ENCODE data around the gene ETV1.

GRCh38 chr7:13874783-13875182 lies 114.7 kb downstream of the ETV1 start:
- TF ChIP-seq POLR2AphosphoS5 (IDR thresholded peaks at IDR 0.05; ENCODE audit: low read depth, low read length) (no peak), PAX5 (IDR thresholded peaks at IDR 0.05; ENCODE audit: insufficient read depth, low read length, severe bottlenecking) (no peak), POLR2A (IDR thresholded peaks at IDR 0.05; ENCODE audit: low read depth, low read length) (no peak), TAF1 (IDR thresholded peaks at IDR 0.05; ENCODE audit: low read depth, low read length) (no peak), POU2F2 (IDR thresholded peaks at IDR 0.05; ENCODE audit: low read depth, low read length) (no peak), SPI1 (IDR thresholded peaks at IDR 0.05; ENCODE audit: low read depth, low read length) (no peak)

All from GM12891 (cell line).